ENCODE data around the gene RAD51B. TPM values are rescaled to one million over a fixed set of nuclear protein-coding genes. Genes with fewer than 3 reads are reported as not detected.

Gene RAD51B
- total RNA-seq, 4 donors from 2014 or later = 6.2 to 39.9 (median 12.9) TPM

DNA sequence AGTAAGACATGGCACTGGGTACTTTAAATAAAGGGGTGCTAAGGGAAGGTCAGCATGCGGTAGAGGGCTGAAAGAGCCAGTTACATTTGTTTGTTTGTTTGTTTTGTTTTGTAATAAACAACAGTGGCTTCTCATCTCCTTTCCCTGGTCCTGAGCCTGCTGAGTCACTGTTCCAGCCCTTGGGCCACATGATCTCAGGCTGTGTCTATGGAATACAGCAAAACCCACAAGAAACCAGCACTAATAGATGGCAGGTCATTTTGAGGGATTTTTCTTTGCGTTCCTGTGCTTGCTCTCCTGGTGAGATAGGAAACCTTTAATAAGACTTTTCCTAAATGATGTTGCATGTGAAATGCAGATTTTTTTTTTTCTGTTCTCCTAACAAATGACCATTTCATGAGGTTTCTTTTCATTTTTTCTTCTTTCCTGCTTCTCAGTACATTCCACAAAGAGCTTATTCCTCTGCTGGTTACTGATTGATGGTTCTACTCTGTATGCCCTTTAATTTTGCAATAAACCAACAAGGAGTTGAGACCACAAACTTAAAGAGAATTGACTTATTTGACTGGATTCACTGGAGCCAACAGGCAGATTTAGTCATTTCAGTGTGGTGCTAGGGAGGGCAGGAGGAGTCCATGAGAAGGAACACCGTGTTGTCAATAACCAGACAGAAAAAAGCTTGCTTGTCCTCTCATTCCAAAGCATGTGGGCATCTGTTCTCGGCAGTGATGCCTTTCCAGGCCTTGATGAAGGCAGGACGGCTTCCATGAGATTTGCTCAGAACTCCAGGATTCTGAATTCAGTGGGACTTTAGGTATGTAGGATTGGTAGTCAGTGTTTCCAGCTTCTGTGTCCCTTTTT, 459.2 kb downstream of the RAD51B start:
- Histone ChIP-seq H3K4me3 (no peak overlapping the region), H3K27ac (peak overlapping the region in 2 of 4 donors; percentile 6 to 12), H3K4me1 (peaks cover 4 to 31% (median 13%) of the 10 kb centered on the region in 3 donors), H3K27me3 (no peaks in the 10 kb centered on the region), H3K9me3 (no peaks in the 10 kb centered on the region), H3K36me3 (no peaks in the 10 kb centered on the region)
- 85 to 89% methylated on average over 5 of the region's 5 CpGs for WGBS, 2 donors
- intact Hi-C loops (cut with DNase I) = no loop called here
- TF ChIP-seq, protein P1, sequence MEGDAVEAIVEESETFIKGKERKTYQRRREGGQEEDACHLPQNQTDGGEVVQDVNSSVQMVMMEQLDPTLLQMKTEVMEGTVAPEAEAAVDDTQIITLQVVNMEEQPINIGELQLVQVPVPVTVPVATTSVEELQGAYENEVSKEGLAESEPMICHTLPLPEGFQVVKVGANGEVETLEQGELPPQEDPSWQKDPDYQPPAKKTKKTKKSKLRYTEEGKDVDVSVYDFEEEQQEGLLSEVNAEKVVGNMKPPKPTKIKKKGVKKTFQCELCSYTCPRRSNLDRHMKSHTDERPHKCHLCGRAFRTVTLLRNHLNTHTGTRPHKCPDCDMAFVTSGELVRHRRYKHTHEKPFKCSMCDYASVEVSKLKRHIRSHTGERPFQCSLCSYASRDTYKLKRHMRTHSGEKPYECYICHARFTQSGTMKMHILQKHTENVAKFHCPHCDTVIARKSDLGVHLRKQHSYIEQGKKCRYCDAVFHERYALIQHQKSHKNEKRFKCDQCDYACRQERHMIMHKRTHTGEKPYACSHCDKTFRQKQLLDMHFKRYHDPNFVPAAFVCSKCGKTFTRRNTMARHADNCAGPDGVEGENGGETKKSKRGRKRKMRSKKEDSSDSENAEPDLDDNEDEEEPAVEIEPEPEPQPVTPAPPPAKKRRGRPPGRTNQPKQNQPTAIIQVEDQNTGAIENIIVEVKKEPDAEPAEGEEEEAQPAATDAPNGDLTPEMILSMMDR (IDR thresholded peaks at IDR 0.05) = no peak
- no peak for TF ChIP-seq POLR2A (IDR thresholded peaks at IDR 0.05)
- DNase-seq = no peak

DNA sequence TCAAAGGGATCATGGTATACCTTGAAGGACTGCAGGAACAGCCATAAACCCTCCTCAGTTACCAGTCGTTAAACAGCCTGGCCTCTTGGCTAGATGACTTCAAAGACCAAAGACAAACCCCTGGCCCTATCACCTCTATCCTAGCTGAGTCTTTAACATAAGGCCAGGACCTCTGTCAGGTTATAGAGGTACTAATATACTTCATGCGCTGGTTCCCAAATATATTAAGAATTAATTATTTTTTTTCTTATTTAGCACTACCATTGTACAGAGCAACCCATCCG, 459.8 kb downstream of the RAD51B start:
- peaks cover 9 to 37% (median 16%) of the 10 kb centered on the region in 3 donors for H3K4me1 ChIP-seq
- DNase-seq = no peak
- H3K4me3 ChIP-seq = no peak overlapping the region
- WGBS, 2 donors = 89 to 92% methylated on average over 3 of the region's 3 CpGs
- no peaks in the 10 kb centered on the region for H3K27me3 ChIP-seq
- peak overlapping the region in 1 of 4 donors; percentile 12 for H3K27ac ChIP-seq
- intact Hi-C loops (cut with DNase I) = no loop called here
- TF ChIP-seq, protein P1 (IDR thresholded peaks at IDR 0.05) = no peak
- TF ChIP-seq POLR2A (IDR thresholded peaks at IDR 0.05) = no peak
- no peaks in the 10 kb centered on the region for H3K9me3 ChIP-seq
- H3K36me3 ChIP-seq = no peaks in the 10 kb centered on the region

DNA sequence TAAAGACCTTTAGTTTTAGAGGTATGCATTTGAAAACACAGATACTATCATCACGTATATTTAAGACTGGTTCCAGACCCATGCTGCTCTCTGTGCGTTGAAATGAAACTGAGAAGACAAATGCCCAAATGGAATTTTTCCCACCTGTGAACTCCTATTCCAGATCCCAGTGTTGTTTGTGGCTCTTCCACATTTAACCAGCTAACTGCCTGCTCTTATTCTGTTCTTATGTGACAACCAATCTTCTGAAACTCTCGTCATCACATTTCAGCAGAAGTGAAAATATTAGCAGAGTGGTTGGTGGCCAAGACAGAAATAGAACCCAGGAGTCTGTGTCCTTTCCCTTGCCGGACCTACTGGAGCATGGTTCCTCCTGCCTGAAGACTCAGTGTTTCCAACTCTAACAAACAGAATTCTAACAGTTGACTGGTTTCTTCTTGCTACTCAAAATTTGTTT, 460.2 kb downstream of the RAD51B start:
- no peak overlapping the region for H3K4me3 ChIP-seq

DNA sequence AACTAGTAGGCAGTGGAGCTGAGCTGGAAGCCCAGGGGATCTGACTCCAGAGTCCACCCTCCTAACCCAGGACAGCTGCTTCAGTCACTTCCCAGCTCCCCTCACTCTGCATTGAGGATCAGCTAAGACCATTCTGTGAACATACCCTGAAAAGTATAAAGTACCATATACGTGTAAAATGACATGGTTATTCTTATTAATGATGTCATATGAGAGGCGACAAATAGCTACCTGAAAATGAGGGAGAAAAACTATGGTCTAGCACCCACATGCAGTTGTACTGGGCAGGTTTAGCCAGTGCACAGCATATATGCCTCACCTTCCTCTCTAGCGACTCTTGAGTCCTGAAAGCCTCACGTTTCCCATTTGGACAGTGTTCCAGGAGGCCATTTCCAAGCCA, 461.9 kb downstream of the RAD51B start:
- intact Hi-C loops (cut with DNase I) = no loop called here
- 91 to 97% methylated on average over 4 of the region's 4 CpGs for WGBS, 2 donors

More for the DNA sequence above, 460.2 kb downstream of the RAD51B start:
- no peak for DNase-seq
- WGBS, 2 donors = 76 to 88% methylated on average over 4 of the region's 4 CpGs
- no peak for TF ChIP-seq POLR2A (IDR thresholded peaks at IDR 0.05)
- TF ChIP-seq, protein P1 (IDR thresholded peaks at IDR 0.05) = no peak
- no peak overlapping the region for H3K27ac ChIP-seq
- H3K36me3 ChIP-seq = no peaks in the 10 kb centered on the region
- H3K9me3 ChIP-seq = no peaks in the 10 kb centered on the region
- H3K4me1 ChIP-seq = peaks cover 13 to 41% (median 21%) of the 10 kb centered on the region in 3 donors
- intact Hi-C loops (cut with DNase I) = no loop called here
- no peaks in the 10 kb centered on the region for H3K27me3 ChIP-seq

More for the DNA sequence above, 461.9 kb downstream of the RAD51B start:
- no peak for DNase-seq
- H3K4me1 ChIP-seq = peaks cover 22 to 48% (median 28%) of the 10 kb centered on the region in 3 donors
- H3K27ac ChIP-seq = no peak overlapping the region
- H3K27me3 ChIP-seq = no peaks in the 10 kb centered on the region
- H3K36me3 ChIP-seq = no peaks in the 10 kb centered on the region
- no peaks in the 10 kb centered on the region for H3K9me3 ChIP-seq
- H3K4me3 ChIP-seq = no peak overlapping the region
- TF ChIP-seq, protein P1 (IDR thresholded peaks at IDR 0.05) = no peak
- TF ChIP-seq POLR2A (IDR thresholded peaks at IDR 0.05) = no peak
